ENCODE measurements around the gene ZDHHC8.

GRCh38 chr22:20178075-20178914 lies 46.7 kb downstream of the ZDHHC8 start:
- no peak for TF ChIP-seq CTCF (IDR thresholded peaks at IDR 0.05 in 2 of 3, conservative IDR thresholded peaks at IDR 0.05 in 1 of 3; ENCODE audit: control insufficient read depth in 2 of 3, extremely low read depth in 1 of 3, insufficient read depth in 1 of 3, low read depth in 3 of 3, low read length in 3 of 3)
- no peak for TF ChIP-seq POLR2AphosphoS5 (IDR thresholded peaks at IDR 0.05; ENCODE audit: low read length)
- TF ChIP-seq E2F4 (IDR thresholded peaks at IDR 0.05; ENCODE audit: low read depth, low read length), result no peak

All from GM12878 (cell line).